GM12801 (cell line): ENCODE results near the gene TSPAN17.

Source experiments
- TF ChIP-seq, protein P1 (sequence below): IDR thresholded peaks from one replicate; pipeline ENCODE4 v1.5.1; 2011; ENCODE audit warnings: control low read depth; ENCODE audit not compliant: insufficient read length; ENCODE audit errors: extremely low read depth

Gene TSPAN17

GRCh38 chr5:176638437-176638836 is 8.8 kb upstream of the TSPAN17 start:
- TF ChIP-seq, protein P1, sequence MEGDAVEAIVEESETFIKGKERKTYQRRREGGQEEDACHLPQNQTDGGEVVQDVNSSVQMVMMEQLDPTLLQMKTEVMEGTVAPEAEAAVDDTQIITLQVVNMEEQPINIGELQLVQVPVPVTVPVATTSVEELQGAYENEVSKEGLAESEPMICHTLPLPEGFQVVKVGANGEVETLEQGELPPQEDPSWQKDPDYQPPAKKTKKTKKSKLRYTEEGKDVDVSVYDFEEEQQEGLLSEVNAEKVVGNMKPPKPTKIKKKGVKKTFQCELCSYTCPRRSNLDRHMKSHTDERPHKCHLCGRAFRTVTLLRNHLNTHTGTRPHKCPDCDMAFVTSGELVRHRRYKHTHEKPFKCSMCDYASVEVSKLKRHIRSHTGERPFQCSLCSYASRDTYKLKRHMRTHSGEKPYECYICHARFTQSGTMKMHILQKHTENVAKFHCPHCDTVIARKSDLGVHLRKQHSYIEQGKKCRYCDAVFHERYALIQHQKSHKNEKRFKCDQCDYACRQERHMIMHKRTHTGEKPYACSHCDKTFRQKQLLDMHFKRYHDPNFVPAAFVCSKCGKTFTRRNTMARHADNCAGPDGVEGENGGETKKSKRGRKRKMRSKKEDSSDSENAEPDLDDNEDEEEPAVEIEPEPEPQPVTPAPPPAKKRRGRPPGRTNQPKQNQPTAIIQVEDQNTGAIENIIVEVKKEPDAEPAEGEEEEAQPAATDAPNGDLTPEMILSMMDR = no peak

DNA sequence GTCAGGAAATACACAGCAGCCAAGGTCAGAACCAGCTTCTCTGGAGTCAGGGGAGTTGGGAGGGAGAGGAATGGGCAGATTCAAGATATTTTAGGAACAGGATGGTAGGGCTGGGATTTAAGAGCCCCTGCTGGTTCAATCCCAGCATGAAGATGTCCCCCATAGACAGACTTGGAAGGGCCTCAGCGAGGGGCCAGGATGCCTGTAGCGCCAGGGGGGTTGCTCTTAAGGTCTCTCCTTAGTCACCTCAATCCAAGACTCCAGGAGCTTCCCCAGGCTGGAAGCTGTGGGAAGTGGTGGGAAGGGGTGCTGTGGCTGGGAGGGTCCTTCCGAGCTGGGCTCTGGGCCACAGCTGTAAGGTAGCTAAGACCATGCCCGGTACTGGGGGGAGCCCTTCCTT is 8.1 kb upstream of the TSPAN17 start:
- TF ChIP-seq, protein P1 = no peak

DNA sequence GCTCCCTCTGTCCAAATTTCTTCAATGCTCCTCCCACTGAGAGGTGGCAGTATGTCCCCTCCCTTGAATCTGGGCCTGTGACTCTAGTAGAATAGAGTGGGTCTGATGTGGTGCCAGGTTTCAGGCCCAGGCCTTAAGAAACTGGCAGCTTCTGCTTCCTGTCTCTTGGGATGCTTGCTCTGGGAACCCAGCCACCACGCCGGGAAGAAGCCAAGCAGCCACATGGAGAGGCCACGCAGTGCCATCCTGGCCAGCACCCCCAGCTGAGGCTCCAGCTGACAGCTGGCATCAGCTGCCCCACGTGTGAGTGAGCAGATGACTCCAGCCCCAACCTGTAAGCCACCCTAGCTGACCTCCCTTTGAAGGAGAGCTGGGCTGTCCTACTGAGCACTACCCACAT is 7.3 kb upstream of the TSPAN17 start:
- TF ChIP-seq, protein P1 = no peak

GRCh38 chr5:176640616-176641015 is 6.7 kb upstream of the TSPAN17 start:
- TF ChIP-seq, protein P1 = no peak

DNA sequence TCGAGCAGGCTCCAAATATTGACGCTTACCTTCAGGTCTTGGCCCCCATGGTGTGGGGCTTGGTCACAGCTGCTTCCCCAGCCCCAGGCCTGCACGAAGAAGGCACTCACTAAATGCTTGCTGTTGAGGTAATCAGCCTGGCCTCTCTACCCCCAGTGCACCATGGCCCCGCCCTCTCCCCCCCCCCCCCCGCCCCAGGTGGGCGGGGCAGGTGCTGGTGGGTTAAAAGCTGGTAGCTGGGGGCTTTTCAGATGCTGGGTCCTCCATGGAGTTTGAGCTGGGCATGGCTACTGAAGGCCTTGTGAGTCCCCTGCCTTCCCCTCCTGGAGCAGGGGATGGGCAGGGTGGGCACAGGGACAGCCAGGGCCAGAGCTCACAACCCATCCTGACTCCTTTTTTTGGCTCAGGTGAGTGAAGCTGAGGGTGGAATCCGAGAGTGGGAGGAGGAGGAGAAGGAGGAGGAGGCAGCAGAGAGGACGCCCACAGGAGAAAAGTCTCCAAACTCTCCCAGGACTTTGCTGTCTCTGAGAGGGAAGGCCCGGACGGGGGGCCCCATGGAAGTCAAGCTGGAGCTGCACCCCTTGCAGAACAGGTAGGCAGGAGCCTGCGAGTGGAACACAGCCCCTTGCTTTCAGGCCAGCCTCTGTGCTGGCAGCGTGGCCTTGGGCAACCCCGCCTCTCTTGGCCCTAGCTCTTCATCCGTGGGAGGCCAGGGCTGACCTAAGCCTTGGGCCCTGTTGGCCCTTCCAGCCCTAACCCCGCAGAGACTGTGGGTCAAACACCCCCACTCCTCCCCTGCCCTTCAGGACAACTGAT is 4.4 kb upstream of the TSPAN17 start:
- TF ChIP-seq, protein P1 = no peak

GRCh38 chr5:176643491-176644219 is 3.6 kb upstream of the TSPAN17 start:
- TF ChIP-seq, protein P1 = no peak

DNA sequence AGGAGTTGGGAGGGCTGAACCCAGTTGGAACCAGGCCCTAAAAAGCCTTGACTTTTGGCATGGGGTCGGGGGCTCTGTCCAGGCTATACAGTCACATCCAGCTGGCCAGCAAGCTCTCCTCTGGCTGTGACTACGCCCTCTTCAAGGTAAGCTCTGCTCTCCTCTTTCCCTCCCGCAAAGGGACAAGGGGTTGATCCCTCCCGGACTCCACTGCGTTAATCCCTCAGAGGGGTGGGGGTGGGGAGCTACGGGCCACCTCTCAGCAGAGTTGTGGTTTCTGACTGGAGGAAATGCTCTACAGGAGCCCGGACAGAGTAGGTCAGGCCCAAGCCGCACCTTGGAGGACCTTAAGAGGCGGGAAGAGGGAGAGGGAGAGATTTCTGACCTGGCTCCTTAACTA is 3.0 kb upstream of the TSPAN17 start:
- TF ChIP-seq, protein P1 = no peak
